HG03457 (cell line): ENCODE data around the gene ANKRD27.

Experiments used
- ATAC-seq: cut with Tn5 transposase; IDR thresholded peaks from one replicate; pipeline ENCODE4 v1.9.1; 2021; ENCODE audit warnings: moderate number of reproducible peaks; ENCODE audit not compliant: unreplicated experiment

Gene ANKRD27

GRCh38 chr19:32563761-32564160, 111.2 kb downstream of the ANKRD27 start:
- no peak for ATAC-seq

GRCh38 chr19:32558607-32559228, 116.3 kb downstream of the ANKRD27 start:
- no peak for ATAC-seq

DNA sequence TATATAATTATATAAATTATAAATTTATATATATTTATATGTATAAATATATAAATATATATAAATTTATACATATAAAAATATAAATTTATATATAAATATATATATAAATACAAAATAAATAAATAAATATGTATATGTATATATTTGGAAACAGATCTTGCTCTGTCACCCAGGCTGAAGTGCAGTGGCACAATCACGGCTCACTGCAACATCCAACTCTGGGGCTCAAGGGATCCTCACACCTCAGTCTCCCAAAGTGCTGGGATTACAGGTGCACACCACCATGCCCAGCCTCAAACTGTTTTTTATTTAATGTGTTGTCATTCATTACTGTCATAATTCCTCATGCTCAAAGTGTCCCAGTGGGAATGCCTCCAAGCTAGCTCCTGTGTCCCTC, 119.2 kb downstream of the ANKRD27 start:
- no peak for ATAC-seq

- ATAC-seq = no peak
These were observed 124.3 kb downstream of the ANKRD27 start for GRCh38 chr19:32550666-32551065.
